K562 (cell line): Measurements from ENCODE around the gene BMP10. TPM values are rescaled to one million over a fixed set of nuclear protein-coding genes. Genes with fewer than 3 reads are reported as not detected.
A peak's percentile ranks its signal among the peaks of the same experiment; 100 is the strongest.

Experiments used
- BCL6 ChIP-seq: fragments of 250-450 bp; sonication (Bioruptor Pico); IDR thresholded peaks from 2 replicates; pipeline ENCODE4 v1.4.0; 2020
- CBFA2T3 ChIP-seq: fragments of 450-650 bp; IDR thresholded peaks from 2 replicates; pipeline ENCODE4 v1.6.1; 2017
- EP300 ChIP-seq: IDR thresholded peaks from 2 replicates; pipeline ENCODE4 v1.6.1; 2012; ENCODE audit warnings: low read length, improper control_type of control experiment
- MCM3 ChIP-seq: fragments of 450-650 bp; IDR thresholded peaks from 2 replicates; pipeline ENCODE4 v1.6.1; 2016
- MYNN ChIP-seq, 2 experiments: sonication (generic); formaldehyde crosslinking in 1 of 2; IDR thresholded peaks; 2 replicates each; pipeline versions ENCODE4 v1.5.0 to v1.6.1; 2016 to 2020; ENCODE audit warnings: antibody characterized with exemption in 1 of 2, missing genetic modification reagents in 1 of 2
- POLR2H ChIP-seq: IDR thresholded peaks from 2 replicates; pipeline ENCODE4 v1.6.1; 2016; ENCODE audit warnings: missing genetic modification characterization, low read depth, mild to moderate bottlenecking, control low read depth, missing compliant biosample characterization, moderate library complexity
- RAD51 ChIP-seq: fragments of 450-650 bp; IDR thresholded peaks from 2 replicates; pipeline ENCODE4 v1.7.1; 2016; ENCODE audit warnings: low read depth, mild to moderate bottlenecking, borderline replicate concordance
- SAFB2 ChIP-seq: fragments of 200-400 bp; formaldehyde crosslinking; IDR thresholded peaks from 2 replicates; pipeline ENCODE4 v1.6.1; 2018; ENCODE audit warnings: borderline replicate concordance, low read length, low read depth, moderate library complexity; ENCODE audit not compliant: severe bottlenecking
- TAL1 ChIP-seq: fragments of 450-650 bp; IDR thresholded peaks from 2 replicates; pipeline ENCODE4 v1.6.1; 2016; ENCODE audit warnings: mild to moderate bottlenecking
- WHSC1 ChIP-seq: IDR thresholded peaks from one replicate; pipeline ENCODE4 v1.6.1; 2012; ENCODE audit warnings: low read length, control low read depth, inconsistent platforms
- YBX1 ChIP-seq: fragments of 450-650 bp; IDR thresholded peaks from 2 replicates; pipeline ENCODE4 v1.7.1; 2016; ENCODE audit warnings: mild to moderate bottlenecking
- ZFX ChIP-seq: sonication (generic); formaldehyde crosslinking; IDR thresholded peaks from 2 replicates; pipeline ENCODE4 v1.8.0; 2022; ENCODE audit warnings: mild to moderate bottlenecking, missing genetic modification reagents, moderate library complexity
- ZNF318 ChIP-seq, 2 experiments: fragments of 450-650 bp; IDR thresholded peaks; 2 replicates each; pipeline ENCODE4 v1.6.1; 2016; ENCODE audit warnings: mild to moderate bottlenecking in 2 of 2, borderline replicate concordance in 1 of 2, low read depth in 1 of 2, moderate library complexity in 1 of 2
- polyA plus RNA-seq, 8 experiments: library from polyadenylated mRNA; depleted of rRNA in 4 of 8; stranded (reverse) in 5 of 8; unstranded in 3 of 8; fragments of >200 nt; fragmentation: Nextera tagmentation in 2 of 8; fragmentation: Illumina TruSeq in 1 of 8; extraction: Ambion mirVana in 2 of 8; extraction: Trizol in 1 of 8; gene quantifications; 2 replicates each; pipeline versions ENCODE4 v1.2.1 to v1.2.3, GENCODE V29; 2011 to 2014; ENCODE audit warnings: inconsistent platforms in 1 of 8, missing spikeins in 1 of 8
- total RNA-seq, 7 experiments: library from RNA; depleted of rRNA in 6 of 7; stranded (reverse); fragments of >200 nt in 6 of 7; fragmentation: Illumina TruSeq in 2 of 7; extraction: Trizol in 2 of 7; gene quantifications; 2 replicates each; pipeline versions ENCODE4 v1.2.1 to v1.2.3, GENCODE V29; 2011 to 2021; ENCODE audit warnings: low replicate concordance in 1 of 7
- TF ChIP-seq, protein P1 (sequence below): sonication (generic); formaldehyde crosslinking; IDR thresholded peaks from 2 replicates; pipeline ENCODE4 v1.8.1; 2023; ENCODE audit warnings: mild to moderate bottlenecking, missing genetic modification reagents
- TF ChIP-seq, protein P2 (sequence below): fragments of 200-800 bp; sonication (Bioruptor generic); IDR thresholded peaks from 2 replicates; pipeline ENCODE4 v1.6.1; 2016; ENCODE audit warnings: missing genetic modification characterization, missing compliant biosample characterization

BMP10 gene
- total and polyA plus RNA-seq, 9 of the 15 experiments (the other 6 are each of a cell fraction or from before 2014, with no cell fraction given): 0.11 to 0.91 (median 0.43) TPM

DNA sequence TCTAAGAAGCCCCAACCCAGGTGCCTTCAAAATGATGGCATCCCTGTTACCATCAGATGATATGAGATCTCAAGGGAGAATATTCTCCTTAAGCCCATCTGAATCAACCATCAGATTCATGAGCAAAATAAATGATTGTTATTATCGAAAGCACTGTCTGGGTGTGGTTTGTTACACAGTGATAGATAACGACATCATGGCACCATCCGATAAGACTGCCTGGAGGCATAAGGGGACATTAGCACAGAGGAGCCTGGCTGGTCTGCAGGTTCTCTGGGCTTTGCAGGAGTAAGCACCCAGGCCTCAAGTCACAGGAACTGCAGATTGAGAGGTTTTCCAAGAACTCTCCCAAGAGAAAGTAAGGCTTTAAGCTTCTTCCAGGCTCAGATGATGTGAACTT lies 15.6 kb downstream of the BMP10 start (continued):
- no peak for TF ChIP-seq MCM3
- no peak for TF ChIP-seq POLR2H (tag)
- TF ChIP-seq ZNF318 (IDR thresholded peaks at IDR 0.05; ENCODE audit: borderline replicate concordance in 1 of 2, low read depth in 1 of 2): no peak
- peak; percentile 71 for TF ChIP-seq CBFA2T3
- TF ChIP-seq YBX1: no peak
- TF ChIP-seq, protein P1, sequence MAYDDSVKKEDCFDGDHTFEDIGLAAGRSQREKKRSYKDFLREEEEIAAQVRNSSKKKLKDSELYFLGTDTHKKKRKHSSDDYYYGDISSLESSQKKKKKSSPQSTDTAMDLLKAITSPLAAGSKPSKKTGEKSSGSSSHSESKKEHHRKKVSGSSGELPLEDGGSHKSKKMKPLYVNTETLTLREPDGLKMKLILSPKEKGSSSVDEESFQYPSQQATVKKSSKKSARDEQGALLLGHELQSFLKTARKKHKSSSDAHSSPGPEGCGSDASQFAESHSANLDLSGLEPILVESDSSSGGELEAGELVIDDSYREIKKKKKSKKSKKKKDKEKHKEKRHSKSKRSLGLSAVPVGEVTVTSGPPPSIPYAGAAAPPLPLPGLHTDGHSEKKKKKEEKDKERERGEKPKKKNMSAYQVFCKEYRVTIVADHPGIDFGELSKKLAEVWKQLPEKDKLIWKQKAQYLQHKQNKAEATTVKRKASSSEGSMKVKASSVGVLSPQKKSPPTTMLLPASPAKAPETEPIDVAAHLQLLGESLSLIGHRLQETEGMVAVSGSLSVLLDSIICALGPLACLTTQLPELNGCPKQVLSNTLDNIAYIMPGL: no peak
- TF ChIP-seq MYNN (IDR thresholded peaks at IDR 0.05): no peak
- TF ChIP-seq MYNN (CRISPR knock-in tag; IDR thresholded peaks at IDR 0.05): no peak
- no peak; the same call in 1 of the 2 replicates for TF ChIP-seq ZFX (CRISPR knock-in tag)
- TF ChIP-seq SAFB2: no peak
- no peak for TF ChIP-seq EP300
- TF ChIP-seq TAL1: peak; percentile 46
- TF ChIP-seq BCL6 (CRISPR knock-in tag): no peak
- no peak for TF ChIP-seq WHSC1
- TF ChIP-seq, protein P2, sequence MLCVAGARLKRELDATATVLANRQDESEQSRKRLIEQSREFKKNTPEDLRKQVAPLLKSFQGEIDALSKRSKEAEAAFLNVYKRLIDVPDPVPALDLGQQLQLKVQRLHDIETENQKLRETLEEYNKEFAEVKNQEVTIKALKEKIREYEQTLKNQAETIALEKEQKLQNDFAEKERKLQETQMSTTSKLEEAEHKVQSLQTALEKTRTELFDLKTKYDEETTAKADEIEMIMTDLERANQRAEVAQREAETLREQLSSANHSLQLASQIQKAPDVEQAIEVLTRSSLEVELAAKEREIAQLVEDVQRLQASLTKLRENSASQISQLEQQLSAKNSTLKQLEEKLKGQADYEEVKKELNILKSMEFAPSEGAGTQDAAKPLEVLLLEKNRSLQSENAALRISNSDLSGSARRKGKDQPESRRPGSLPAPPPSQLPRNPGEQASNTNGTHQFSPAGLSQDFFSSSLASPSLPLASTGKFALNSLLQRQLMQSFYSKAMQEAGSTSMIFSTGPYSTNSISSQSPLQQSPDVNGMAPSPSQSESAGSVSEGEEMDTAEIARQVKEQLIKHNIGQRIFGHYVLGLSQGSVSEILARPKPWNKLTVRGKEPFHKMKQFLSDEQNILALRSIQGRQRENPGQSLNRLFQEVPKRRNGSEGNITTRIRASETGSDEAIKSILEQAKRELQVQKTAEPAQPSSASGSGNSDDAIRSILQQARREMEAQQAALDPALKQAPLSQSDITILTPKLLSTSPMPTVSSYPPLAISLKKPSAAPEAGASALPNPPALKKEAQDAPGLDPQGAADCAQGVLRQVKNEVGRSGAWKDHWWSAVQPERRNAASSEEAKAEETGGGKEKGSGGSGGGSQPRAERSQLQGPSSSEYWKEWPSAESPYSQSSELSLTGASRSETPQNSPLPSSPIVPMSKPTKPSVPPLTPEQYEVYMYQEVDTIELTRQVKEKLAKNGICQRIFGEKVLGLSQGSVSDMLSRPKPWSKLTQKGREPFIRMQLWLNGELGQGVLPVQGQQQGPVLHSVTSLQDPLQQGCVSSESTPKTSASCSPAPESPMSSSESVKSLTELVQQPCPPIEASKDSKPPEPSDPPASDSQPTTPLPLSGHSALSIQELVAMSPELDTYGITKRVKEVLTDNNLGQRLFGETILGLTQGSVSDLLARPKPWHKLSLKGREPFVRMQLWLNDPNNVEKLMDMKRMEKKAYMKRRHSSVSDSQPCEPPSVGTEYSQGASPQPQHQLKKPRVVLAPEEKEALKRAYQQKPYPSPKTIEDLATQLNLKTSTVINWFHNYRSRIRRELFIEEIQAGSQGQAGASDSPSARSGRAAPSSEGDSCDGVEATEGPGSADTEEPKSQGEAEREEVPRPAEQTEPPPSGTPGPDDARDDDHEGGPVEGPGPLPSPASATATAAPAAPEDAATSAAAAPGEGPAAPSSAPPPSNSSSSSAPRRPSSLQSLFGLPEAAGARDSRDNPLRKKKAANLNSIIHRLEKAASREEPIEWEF (CRISPR knock-in tag): no peak
- TF ChIP-seq RAD51: no peak
